KG1 (cell line): ENCODE data around the gene TBR1.

Source experiments
- DNase-seq: peaks from one replicate; lab custom pipeline; 2025; lab: John Stamatoyannopoulos, UW

The TBR1 gene

GRCh38 chr2:161415034-161415986, 787 bp upstream of the TBR1 start:
- peak; percentile 60 for DNase-seq

DNA sequence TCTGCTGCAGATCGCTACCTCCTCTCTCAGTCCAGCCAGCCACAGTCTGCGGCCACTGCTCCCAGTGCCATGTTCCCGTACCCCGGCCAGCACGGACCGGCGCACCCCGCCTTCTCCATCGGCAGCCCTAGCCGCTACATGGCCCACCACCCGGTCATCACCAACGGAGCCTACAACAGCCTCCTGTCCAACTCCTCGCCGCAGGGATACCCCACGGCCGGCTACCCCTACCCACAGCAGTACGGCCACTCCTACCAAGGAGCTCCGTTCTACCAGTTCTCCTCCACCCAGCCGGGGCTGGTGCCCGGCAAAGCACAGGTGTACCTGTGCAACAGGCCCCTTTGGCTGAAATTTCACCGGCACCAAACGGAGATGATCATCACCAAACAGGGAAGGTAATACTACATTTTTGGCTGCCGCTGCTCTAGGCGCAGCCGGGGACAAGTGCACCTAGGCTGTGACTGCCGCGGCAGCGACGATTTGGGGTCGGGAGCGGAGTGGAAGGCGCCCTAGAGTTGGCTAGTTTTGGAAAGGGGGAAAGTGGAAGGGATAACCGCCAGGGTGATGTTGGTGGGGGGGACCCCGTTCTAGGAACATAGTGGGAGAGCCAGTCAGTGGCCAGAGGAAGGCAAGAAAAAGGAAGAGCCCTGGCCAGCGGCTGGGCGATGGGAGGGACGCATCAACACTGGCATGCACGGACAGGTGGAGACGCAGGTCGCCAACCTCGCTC, 776 bp downstream of the TBR1 start:
- DNase-seq, result no peak

DNA sequence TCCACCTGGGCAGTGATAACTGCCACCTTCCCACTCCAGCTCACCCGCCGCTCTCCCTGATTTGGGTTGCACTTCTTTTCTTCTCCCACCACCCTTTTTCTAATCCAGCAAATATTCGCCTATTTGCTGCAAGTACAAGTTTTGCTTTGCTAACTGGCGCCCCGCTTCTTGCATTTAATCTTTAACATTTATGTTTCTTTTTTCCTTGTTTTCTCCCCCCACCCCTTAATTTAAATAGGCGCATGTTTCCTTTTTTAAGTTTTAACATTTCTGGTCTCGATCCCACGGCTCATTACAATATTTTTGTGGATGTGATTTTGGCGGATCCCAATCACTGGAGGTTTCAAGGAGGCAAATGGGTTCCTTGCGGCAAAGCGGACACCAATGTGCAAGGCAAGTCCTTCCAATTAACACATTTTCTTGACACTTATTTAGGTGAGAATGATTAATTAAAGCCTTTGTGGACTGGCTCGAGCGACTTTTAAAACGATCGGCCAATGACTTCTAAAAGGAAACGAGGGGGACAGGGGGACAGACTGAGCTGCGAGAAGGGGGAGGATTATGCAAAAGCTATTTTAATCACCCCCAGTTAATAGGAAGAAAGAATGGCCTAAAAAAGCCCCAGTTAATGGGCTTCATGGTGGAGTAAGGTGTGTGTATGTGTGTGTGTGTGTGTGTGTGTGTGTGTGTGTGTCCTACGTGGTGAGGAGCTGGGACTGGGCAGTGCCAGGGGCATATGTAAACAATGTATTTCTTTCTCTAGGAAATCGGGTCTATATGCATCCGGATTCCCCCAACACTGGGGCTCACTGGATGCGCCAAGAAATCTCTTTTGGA, 1.6 kb downstream of the TBR1 start:
- DNase-seq, result no peak

GRCh38 chr2:161418275-161418714, 2.2 kb downstream of the TBR1 start:
- DNase-seq, result no peak

DNA sequence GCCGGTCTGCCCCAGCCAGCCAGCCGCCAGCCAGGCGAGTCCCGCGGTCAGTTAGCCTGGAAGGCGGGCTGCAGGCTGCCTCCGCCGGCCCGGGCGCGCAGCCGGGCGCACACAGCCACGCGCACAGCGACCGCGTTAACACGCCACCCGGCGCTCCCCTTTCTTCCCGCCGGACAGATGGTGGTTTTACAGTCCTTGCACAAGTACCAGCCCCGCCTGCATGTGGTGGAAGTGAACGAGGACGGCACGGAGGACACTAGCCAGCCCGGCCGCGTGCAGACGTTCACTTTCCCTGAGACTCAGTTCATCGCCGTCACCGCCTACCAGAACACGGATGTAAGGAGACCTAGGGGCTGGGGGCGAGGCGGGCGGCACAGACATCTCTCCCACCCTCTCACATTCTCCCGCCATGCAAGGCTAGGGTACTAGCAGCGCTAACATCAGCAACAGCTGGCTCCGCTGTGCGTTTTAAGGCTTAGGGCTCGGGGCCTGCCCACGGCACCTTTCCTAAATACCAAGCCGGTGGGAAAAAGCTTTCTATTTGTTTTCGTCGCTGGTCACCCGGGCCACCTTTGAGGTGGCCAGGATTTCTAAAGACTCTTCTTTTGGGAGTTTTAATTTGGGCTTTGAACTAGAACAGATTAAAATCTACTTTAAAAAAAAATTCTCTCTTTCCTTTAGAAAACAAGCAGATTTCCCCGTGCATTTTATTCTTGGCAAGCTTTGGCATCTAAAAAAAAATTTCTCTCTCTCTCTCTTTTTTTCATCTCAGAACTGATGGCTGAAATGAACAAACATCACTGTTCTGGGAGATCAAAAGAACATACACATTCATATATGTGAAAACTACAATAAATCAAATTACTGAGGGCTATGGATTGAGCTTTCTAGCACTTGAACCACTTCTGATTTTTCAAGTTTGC, 2.9 kb downstream of the TBR1 start:
- no peak for DNase-seq

- DNase-seq, result no peak
Observed at GRCh38 chr2:161419638-161420190, 3.6 kb downstream of the TBR1 start.

- no peak for DNase-seq
Observed at GRCh38 chr2:161420406-161421074, 4.4 kb downstream of the TBR1 start.

DNA sequence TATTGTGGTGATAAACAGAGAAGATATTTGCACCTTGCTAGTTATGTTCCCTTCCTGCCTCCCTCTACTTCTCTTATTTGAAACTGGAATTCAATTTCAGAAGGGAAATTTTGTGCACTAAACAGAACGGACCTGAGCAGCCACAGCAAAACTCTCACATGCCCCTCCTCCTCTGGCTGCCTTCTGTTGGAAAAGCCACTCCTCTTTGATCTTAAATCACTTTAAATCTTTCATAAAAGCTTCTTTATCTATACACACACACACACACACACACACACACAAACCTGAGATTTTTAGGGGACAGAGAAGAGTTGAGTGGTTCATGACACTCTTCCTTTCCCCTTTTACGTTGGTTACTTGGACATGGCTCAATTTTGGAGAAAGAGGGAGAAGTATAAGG, 5.6 kb downstream of the TBR1 start:
- DNase-seq, result no peak

DNA sequence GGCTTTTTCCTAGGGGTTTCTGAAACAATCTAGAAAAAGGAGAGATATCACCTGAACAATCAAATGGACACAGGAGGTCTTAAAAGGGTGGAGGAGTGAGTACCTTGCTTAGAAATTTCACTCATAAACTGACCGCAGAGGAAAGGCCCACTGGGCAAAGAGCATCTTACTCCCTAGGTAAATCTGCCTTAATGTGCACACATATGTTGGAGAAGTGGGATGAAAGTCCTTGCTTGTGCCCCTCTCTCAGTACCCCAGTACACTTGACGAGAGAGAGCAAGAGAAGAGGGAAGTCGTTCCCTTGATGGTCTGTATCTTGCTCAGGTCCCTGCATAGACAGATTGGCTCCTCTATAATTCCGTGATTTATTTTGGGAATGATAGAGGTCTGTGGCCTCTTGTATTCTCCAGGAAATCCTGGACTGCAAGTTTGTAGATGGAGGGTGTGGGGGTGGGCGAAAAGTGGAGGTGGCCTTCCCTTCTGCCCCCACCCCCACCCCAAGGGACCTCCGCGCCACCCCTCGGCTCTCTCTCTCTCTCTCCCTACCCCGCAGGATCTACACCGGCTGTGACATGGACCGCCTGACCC, 6.8 kb downstream of the TBR1 start:
- DNase-seq, result no peak

DNA sequence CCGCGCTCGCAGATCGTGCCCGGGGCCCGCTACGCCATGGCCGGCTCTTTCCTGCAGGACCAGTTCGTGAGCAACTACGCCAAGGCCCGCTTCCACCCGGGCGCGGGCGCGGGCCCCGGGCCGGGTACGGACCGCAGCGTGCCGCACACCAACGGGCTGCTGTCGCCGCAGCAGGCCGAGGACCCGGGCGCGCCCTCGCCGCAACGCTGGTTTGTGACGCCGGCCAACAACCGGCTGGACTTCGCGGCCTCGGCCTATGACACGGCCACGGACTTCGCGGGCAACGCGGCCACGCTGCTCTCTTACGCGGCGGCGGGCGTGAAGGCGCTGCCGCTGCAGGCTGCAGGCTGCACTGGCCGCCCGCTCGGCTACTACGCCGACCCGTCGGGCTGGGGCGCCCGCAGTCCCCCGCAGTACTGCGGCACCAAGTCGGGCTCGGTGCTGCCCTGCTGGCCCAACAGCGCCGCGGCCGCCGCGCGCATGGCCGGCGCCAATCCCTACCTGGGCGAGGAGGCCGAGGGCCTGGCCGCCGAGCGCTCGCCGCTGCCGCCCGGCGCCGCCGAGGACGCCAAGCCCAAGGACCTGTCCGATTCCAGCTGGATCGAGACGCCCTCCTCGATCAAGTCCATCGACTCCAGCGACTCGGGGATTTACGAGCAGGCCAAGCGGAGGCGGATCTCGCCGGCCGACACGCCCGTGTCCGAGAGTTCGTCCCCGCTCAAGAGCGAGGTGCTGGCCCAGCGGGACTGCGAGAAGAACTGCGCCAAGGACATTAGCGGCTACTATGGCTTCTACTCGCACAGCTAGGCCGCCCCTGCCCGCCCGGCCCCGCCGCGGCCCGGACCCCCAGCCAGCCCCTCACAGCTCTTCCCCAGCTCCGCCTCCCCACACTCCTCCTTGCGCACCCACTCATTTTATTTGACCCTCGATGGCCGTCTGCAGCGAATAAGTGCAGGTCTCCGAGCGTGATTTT, 7.6 kb downstream of the TBR1 start:
- no peak for DNase-seq

DNA sequence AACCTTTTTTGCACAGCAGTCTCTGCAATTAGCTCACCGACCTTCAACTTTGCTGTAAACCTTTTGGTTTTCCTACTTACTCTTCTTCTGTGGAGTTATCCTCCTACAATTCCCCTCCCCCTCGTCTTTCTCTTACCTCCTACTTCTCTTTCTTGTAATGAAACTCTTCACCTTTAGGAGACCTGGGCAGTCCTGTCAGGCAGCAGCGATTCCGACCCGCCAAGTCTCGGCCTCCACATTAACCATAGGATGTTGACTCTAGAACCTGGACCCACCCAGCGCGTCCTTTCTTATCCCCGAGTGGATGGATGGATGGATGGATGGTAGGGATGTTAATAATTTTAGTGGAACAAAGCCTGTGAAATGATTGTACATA, 8.3 kb downstream of the TBR1 start:
- DNase-seq, result no peak

- DNase-seq, result peak; percentile 41
Observed at GRCh38 chr2:161424891-161425727, 9.0 kb downstream of the TBR1 start.

GRCh38 chr2:161425728-161426454, 9.8 kb downstream of the TBR1 start:
- DNase-seq, result no peak

- DNase-seq, result no peak
Observed at GRCh38 chr2:161426455-161426921, 10.4 kb downstream of the TBR1 start.

DNA sequence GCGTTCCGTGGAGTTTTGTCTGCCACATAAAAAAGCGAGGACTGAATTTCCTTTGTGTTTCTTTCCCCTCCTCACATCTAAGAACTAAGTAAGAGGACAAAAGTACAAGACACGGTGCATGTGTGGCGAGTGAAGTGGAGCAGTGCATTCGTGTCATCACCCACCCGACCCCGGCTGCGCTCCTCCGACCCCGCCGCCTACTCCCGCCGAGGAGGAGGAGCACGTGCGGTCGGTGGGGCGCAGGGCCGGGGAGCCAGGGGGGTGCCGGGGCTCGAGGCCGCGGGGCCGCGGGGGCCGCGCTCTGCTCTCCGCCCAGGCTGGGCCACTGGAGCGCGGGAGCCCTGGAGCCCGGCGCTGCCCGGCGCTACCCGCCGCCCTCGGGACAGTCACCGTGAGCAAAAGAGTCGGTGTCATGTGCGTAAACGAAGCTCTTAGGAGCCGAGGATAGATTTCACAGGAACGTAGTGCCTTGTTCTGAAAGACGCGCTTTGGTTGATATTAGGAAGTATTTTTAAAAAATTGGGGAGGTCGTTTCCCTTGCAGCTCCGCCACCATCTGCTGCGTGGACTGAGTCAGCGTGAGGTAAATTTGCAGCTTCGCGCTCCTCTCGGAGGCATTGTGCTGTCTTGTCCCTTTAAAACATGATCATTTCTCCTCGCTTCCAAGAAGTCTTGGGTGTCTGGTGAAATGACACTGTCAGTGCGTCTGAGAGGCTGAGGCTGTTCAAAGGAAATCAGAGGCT, 11.0 kb downstream of the TBR1 start:
- DNase-seq, result no peak
